Neural cell (in vitro differentiated cells): ENCODE measurements around the gene IGFBP7.

Source experiments
- EP300 ChIP-seq: fragments of 450-650 bp; conservative IDR thresholded peaks from 2 replicates; pipeline ENCODE4 v1.6.1; 2014; ENCODE audit warnings: antibody characterized with exemption, mild to moderate bottlenecking, moderate library complexity; ENCODE audit not compliant: poor library complexity, severe bottlenecking
- EZH2 ChIP-seq: fragments of 200-600, 300-800 bp; shearing (Covaris generic), sonication (generic); IDR thresholded peaks from 2 replicates; pipeline ENCODE4 v1.6.1; 2014; ENCODE audit warnings: antibody characterized with exemption, low read length, borderline replicate concordance, mild to moderate bottlenecking; ENCODE audit not compliant: insufficient read depth, poor library complexity, severe bottlenecking
- MXI1 ChIP-seq: fragments of 450-650 bp; conservative IDR thresholded peaks from 2 replicates; pipeline ENCODE4 v1.6.1; 2014; ENCODE audit warnings: antibody characterized with exemption, mild to moderate bottlenecking; ENCODE audit not compliant: poor library complexity, severe bottlenecking
- POLR2AphosphoS5 ChIP-seq: IDR thresholded peaks from 2 replicates; pipeline ENCODE4 v1.6.1; 2012
- TAF1 ChIP-seq: IDR thresholded peaks from 2 replicates; pipeline ENCODE4 v1.6.1; 2012; ENCODE audit warnings: low read depth
- TF ChIP-seq, protein P1 (sequence below): fragments of 450-650 bp; IDR thresholded peaks from 2 replicates; pipeline ENCODE4 v1.5.1; 2014; ENCODE audit warnings: antibody characterized with exemption, mild to moderate bottlenecking, moderate library complexity; ENCODE audit not compliant: poor library complexity, severe bottlenecking
- TF ChIP-seq, protein P2 (sequence below): IDR thresholded peaks from 2 replicates; pipeline ENCODE4 v1.6.1; 2012; ENCODE audit warnings: borderline replicate concordance

DNA sequence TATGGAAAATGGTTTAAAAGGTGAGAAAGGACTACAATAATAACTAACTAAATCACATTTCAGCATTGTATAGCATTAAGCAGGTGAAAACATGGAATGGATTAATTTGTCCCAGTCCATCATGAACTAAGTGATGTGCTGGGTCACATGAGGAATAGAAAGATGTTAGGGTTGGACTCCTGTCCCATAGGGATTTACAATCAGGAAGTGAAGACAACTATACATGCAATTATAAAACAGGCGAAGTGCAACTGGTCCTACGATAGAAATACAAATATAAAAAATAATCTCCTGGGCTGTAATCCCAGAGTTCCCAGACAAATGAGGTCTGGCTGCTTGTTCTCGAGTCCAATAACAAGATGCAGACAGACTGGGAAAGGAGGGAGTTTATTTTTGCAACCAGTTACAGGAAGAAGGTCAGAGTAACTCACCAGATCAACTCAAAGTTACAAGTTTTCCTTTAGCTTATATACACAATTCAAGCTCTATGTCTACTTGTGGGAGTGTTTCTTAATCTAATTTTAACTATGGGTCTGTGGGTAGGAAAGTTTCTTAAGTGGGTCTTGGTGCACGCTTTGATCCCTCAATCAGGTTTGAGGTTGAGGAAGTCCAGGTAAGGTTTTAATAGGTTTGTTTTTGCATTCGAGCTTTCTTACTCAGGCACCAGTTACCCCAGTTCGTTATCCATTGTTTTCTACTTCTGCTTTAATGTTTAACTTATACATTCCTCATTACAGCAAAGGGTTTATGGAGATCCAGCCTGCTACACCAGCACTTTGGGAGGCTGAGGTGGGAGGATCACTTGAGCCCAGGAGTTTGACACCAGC is 50.1 kb downstream of the IGFBP7 start:
- TF ChIP-seq EP300 (no peak), TAF1 (no peak), POLR2AphosphoS5 (no peak), EZH2 (no peak), MXI1 (no peak)
- TF ChIP-seq, protein P1, sequence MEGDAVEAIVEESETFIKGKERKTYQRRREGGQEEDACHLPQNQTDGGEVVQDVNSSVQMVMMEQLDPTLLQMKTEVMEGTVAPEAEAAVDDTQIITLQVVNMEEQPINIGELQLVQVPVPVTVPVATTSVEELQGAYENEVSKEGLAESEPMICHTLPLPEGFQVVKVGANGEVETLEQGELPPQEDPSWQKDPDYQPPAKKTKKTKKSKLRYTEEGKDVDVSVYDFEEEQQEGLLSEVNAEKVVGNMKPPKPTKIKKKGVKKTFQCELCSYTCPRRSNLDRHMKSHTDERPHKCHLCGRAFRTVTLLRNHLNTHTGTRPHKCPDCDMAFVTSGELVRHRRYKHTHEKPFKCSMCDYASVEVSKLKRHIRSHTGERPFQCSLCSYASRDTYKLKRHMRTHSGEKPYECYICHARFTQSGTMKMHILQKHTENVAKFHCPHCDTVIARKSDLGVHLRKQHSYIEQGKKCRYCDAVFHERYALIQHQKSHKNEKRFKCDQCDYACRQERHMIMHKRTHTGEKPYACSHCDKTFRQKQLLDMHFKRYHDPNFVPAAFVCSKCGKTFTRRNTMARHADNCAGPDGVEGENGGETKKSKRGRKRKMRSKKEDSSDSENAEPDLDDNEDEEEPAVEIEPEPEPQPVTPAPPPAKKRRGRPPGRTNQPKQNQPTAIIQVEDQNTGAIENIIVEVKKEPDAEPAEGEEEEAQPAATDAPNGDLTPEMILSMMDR: no peak
- TF ChIP-seq, protein P2, sequence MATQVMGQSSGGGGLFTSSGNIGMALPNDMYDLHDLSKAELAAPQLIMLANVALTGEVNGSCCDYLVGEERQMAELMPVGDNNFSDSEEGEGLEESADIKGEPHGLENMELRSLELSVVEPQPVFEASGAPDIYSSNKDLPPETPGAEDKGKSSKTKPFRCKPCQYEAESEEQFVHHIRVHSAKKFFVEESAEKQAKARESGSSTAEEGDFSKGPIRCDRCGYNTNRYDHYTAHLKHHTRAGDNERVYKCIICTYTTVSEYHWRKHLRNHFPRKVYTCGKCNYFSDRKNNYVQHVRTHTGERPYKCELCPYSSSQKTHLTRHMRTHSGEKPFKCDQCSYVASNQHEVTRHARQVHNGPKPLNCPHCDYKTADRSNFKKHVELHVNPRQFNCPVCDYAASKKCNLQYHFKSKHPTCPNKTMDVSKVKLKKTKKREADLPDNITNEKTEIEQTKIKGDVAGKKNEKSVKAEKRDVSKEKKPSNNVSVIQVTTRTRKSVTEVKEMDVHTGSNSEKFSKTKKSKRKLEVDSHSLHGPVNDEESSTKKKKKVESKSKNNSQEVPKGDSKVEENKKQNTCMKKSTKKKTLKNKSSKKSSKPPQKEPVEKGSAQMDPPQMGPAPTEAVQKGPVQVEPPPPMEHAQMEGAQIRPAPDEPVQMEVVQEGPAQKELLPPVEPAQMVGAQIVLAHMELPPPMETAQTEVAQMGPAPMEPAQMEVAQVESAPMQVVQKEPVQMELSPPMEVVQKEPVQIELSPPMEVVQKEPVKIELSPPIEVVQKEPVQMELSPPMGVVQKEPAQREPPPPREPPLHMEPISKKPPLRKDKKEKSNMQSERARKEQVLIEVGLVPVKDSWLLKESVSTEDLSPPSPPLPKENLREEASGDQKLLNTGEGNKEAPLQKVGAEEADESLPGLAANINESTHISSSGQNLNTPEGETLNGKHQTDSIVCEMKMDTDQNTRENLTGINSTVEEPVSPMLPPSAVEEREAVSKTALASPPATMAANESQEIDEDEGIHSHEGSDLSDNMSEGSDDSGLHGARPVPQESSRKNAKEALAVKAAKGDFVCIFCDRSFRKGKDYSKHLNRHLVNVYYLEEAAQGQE: no peak
